NCI-H1105 (cell line): Measurements from ENCODE around the gene NPAS3.
A peak's percentile ranks its signal among the peaks of the same experiment; 100 is the strongest.

Experiments used
- DNase-seq: peaks from one replicate; lab custom pipeline; 2025; lab: John Stamatoyannopoulos, UW

Gene NPAS3

DNA sequence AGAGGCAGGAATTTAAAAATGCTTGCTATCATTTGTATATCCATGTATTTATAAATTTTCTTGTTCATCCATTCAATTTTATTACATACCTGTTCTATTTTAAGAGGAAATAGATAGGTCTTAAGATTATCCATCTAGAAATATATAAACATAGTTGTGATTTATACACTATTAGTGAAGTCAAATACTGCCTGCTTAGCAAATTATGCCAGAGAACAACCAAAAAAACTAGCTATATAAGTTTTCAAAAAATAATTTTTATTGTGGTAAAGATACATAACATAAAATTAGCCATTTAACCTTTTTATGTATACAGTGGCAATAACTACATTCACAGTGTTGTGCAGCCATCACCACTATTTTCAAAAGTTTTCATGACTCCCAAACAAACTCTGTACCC, 237.3 kb downstream of the NPAS3 start:
- DNase-seq, result no peak

- DNase-seq, result no peak
Observed at GRCh38 chr14:33184587-33184986, 245.9 kb downstream of the NPAS3 start.

GRCh38 chr14:33186656-33187055, 248.0 kb downstream of the NPAS3 start:
- no peak for DNase-seq

DNA sequence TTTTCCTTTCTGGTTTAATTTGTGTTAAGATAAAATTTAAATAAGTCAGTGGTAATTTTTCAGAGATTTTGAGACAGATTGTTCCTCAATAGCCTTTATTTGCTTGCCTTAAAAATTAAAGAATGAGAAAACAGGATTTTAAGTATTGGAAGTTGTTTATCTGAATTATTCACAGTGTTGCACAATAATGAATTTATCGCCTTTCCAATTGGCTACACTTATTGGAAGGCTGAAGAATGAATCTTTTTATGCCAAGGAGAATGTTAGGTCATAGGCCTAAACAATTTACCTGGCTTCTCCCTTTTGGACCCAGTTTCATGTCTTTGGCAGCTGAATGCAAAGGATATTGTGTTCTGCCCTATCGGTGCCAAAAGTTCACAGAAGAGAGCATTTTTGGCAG, 250.2 kb downstream of the NPAS3 start:
- no peak for DNase-seq

GRCh38 chr14:33191855-33192254, 253.2 kb downstream of the NPAS3 start:
- no peak for DNase-seq

DNA sequence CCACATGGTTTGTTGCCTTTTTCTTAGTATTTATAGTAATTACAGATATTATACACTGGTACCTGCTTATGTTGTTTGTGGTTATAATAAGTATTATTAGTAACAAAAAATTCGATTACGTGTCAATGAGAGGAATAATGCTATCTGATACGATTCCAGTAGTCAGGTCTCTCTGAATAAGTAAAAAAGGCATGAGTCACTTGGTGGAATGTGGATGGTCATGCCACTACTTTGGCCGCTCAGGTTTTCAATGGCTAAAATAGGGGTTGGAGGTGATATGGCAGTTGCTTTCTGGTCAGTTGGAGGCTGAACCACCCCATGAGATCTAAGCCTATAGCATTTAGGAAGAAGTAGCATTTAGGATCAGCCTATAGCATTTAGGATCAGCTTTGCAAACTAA, 255.9 kb downstream of the NPAS3 start:
- DNase-seq, result no peak

- DNase-seq, result no peak
Observed at GRCh38 chr14:33198684-33199083, 260.0 kb downstream of the NPAS3 start.

GRCh38 chr14:33201116-33201515, 262.4 kb downstream of the NPAS3 start:
- DNase-seq, result no peak

DNA sequence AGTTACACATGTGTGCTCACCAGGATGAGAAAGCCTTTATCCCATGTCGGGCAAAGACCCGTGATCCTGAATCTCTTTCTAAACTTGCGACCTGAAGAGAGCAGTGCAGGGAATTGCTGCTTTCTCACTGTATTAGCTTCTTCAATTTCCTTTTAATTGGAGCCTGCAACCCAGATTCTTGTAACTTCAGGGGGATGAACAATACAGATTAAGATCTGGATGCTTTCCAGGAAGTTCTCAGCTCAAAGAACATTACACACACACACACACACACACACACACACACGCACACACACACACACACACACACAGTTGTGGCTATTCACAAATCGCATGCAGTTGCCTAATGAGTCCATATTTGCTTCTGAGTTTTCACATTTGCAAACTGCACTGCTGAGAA, 268.3 kb downstream of the NPAS3 start:
- no peak for DNase-seq

- no peak for DNase-seq
Observed at GRCh38 chr14:33207467-33208017, 268.9 kb downstream of the NPAS3 start.

DNA sequence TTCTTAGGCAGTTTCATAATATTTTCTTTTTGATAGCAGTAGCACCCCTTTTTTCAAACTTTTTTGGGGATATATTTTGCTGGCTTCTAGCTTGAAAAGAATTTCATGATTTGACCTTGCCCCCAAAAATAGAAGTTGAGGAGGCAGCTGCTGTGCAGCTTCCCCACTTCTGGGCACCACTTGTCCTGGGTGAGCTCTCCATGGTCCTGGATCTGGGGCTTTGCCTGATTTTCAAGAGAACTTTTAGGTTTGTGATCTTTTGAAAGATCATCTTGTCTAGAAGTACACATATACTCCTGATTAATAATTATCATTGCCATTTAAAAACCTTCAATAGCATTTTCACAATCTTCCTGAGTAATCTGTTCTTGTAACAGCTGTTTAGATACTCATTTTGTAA, 271.6 kb downstream of the NPAS3 start:
- no peak for DNase-seq

- no peak for DNase-seq
Observed at GRCh38 chr14:33218026-33218425, 279.3 kb downstream of the NPAS3 start.

DNA sequence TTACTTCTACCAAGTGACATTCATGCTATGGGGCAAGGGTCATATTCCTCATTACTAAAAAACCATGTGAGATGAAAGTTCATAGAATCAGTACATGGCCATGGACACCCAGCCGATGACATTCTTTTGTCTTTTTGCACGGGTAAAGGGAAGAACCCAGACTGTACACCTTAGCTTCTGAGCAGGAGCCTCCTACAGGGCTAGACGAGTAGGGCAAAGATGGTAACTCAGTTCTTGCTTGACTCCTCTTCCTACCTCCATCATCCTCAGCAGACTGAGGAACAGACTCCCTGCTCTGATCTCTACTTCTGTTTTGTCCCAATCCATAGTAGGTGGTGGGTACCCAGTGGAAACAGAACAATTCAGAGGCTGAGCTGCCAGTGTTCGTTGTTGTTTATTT, 281.3 kb downstream of the NPAS3 start:
- no peak for DNase-seq

- DNase-seq, result peak; percentile 81
Observed at GRCh38 chr14:33229269-33229929, 290.7 kb downstream of the NPAS3 start.

DNA sequence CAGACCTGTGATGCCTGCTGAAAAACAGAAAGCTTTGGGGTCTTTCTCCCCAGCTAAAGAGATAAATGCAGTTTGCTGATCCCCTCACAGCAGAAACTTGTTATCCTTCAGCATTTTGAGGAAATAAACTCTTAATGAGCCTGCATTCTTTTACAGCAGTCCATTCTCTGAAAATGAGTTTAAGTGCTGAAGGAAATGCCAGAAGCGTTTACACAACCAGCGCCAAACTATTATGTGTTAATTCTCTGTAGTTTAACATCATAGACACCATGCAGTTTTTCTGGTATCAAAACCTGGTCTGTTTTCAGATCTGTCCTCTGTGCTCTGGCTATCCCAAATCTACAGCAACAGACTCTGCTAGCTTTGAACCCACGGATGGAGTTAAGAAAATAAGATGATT, 291.3 kb downstream of the NPAS3 start:
- DNase-seq, result no peak

DNA sequence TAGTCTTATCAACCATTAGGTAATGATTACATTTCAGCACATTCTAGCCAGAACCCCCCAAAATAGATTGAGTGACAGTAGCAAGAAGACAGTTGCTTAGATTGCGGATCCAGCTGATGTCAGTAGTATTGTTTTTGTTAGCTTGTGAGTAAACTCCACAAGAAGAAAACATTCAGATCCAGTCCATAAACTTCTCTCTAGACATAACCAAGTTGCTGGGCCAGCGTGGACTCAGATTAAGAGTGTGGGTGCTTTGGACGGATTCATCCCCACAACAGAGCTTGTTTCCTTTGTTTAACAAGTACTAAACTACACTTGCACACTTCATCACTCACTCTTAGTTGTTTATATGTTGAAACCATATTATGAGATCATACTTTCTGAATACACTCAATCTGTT, 293.4 kb downstream of the NPAS3 start:
- no peak for DNase-seq

GRCh38 chr14:33237115-33237740, 298.5 kb downstream of the NPAS3 start:
- DNase-seq, result no peak

GRCh38 chr14:33239465-33239864, 300.8 kb downstream of the NPAS3 start:
- no peak for DNase-seq

DNA sequence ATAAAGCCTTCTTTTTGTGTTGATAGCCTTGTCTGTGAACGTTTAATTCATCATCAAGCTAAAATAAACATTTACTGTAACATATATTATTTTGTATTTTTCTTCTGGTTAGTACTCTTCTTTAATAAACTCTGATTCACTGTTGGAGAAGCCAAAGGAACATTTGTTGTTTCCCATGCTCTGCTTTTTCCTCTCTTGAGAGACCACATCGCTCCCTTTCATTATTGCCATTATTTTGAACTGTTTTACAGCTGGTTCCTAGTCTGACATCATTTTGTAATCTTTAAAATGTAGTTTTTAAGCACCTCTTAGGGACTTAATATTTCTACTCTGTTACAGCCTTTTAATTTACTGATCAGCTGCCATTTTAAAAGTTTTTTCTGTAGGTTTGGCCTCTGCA, 301.8 kb downstream of the NPAS3 start:
- DNase-seq, result no peak

DNA sequence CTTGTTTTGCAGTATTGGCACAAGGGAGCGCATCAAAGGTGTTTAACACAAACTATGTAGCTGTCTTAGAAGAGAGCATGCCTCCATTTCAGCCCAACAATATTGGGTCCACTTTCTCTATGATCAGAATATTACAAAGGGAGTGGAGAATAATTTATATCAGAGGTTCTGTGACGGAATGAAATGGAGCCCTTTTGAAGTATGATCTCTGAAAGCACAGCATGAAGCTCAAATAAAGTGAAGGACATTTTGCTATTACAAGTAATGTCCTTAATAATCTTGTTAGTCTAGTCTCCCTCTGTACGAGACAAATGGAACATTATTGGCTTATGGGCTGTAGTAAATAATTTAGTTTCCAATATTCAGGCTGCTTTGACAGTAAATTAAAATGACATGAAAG, 302.7 kb downstream of the NPAS3 start:
- DNase-seq, result no peak

GRCh38 chr14:33249233-33249820, 310.6 kb downstream of the NPAS3 start:
- DNase-seq, result no peak

DNA sequence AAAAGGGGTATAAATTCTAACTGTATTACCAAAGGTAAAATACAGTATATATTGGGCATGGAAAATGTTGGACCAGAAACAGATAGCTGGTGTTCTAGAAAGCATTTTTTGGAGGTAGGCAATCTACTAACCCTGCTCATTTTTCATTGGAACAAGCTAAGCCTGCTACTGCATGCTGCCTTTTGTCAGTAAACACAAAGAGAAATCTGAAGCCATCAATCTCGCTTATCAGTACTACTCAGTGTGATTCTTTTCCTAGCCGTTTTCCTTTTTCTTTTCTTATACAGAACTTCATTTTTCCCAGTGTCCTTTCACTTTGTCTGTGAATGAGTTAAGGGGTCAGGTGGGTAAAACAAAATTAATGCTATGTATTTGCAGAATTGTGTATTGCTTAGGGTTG, 312.3 kb downstream of the NPAS3 start:
- DNase-seq, result no peak

DNA sequence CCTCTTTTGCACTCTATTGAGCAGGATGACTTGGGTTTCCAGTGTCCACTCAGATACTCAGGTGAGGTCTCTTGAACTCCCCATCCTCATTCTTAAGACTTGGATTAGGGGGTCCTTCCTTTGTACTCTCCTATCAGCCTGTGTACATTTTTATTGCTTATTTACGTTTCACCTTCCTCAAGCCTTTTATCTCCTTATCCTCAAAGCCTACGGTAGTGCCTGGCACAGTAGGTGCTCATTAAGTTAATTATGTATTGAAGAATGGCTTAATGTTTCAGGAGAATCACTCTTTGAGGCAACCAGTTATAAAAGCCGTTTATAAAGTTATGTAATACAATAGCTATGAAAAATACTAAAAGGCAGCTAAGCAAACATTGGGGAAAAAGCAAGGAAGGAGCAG, 315.7 kb downstream of the NPAS3 start:
- no peak for DNase-seq
